HepG2 (cell line): ENCODE measurements around the gene SLC41A3. TPM values are rescaled to one million over a fixed set of nuclear protein-coding genes. Genes with fewer than 3 reads are reported as not detected.

Experiments
- ATAC-seq: fragments of 200-7000 bp; cut with Tn5 transposase; 3 replicates; pipeline ENCODE4 v1.9.1; 2020; ENCODE audit warnings: mild to moderate bottlenecking, moderate library complexity
- BruUV-seq: library from RNA; stranded (reverse); fragments of 400-500 nt; replicated peaks from 2 replicates; lab custom pipeline; 2021; lab: Mats Ljungman, UMichigan
- CTCF ChIA-PET: fragments of 300-600 bp; formaldehyde crosslinking; extraction: SDS; loops from one replicate; lab custom pipeline; 2021; ENCODE audit warnings: low total read pairs, inconsistent platforms, low intra/inter-chr PET ratio; lab: Yijun Ruan, JAX
- POLR2A ChIA-PET: fragments of 350-600 bp; sonication (Branson Sonifier 250); formaldehyde crosslinking; loops from one replicate; lab custom pipeline; 2020; ENCODE audit warnings: antibody characterized with exemption, inconsistent platforms; lab: Yijun Ruan, JAX
- DNase-seq: peaks from one replicate; pipeline ENCODE4 v3.0.0-alpha.2; 2015; ENCODE audit warnings: low spot score
- FAIRE-seq: peaks from 3 replicates; lab custom pipeline; 2011; peaks lifted over from hg19 to GRCh38; lab: Jason Lieb, UNC
- H2AFZ ChIP-seq: one replicate; pipeline ENCODE4 v1.6.1; 2011; ENCODE audit warnings: low read length, inconsistent platforms
- H3K27ac ChIP-seq: fragments of 300-600 bp; 3 replicates; pipeline ENCODE4 v1.8.0; 2011; ENCODE audit warnings: mixed run types, mild to moderate bottlenecking, mixed read lengths, low read length, inconsistent platforms; ENCODE audit not compliant: insufficient read depth; ENCODE audit errors: extremely low read length
- H3K27me3 ChIP-seq, 2 experiments: fragments of 200-600 bp in 1 of 2; 2 replicates in 1 of 2; 3 replicates in 1 of 2; pipeline versions ENCODE4 v1.6.0 to v1.8.0; 2011; ENCODE audit warnings: low read length in 2 of 2, mild to moderate bottlenecking in 2 of 2, moderate library complexity in 2 of 2, inconsistent platforms in 1 of 2; ENCODE audit not compliant: insufficient read depth in 2 of 2, control insufficient read depth in 1 of 2
- H3K36me3 ChIP-seq, 2 experiments: fragments of 200-600 bp in 1 of 2; replicated peaks in 1 of 2; 2 replicates in 1 of 2; 3 replicates in 1 of 2; pipeline versions ENCODE4 v1.5.1 to v1.8.0; 2011; ENCODE audit warnings: low read length in 2 of 2, inconsistent platforms in 1 of 2; ENCODE audit not compliant: insufficient read depth in 2 of 2, control insufficient read depth in 1 of 2
- H3K4me1 ChIP-seq: 2 replicates; pipeline ENCODE4 v1.5.1; 2012; ENCODE audit warnings: low read length, inconsistent platforms; ENCODE audit not compliant: insufficient read depth
- H3K4me2 ChIP-seq: 2 replicates; pipeline ENCODE4 v1.6.0; 2011; ENCODE audit warnings: low read depth, low read length, inconsistent platforms
- H3K4me3 ChIP-seq, 3 experiments: fragments of 200-600 bp in 1 of 3; sonication (generic), shearing (Covaris generic) in 1 of 3; replicated peaks in 1 of 3; 2 replicates each; pipeline ENCODE4 v1.5.1; 2011 to 2016; ENCODE audit warnings: low read length in 3 of 3, inconsistent platforms in 2 of 3, low read depth in 2 of 3, mild to moderate bottlenecking in 2 of 3, control low read depth in 1 of 3, mixed read lengths in 1 of 3; ENCODE audit not compliant: insufficient read depth in 1 of 3
- H3K79me2 ChIP-seq: one replicate; pipeline ENCODE4 v1.6.1; 2011; ENCODE audit warnings: low read length, inconsistent platforms; ENCODE audit not compliant: insufficient read depth
- H3K9ac ChIP-seq: 2 replicates; pipeline ENCODE4 v1.6.0; 2011; ENCODE audit warnings: mild to moderate bottlenecking, low read depth, low read length, inconsistent platforms; ENCODE audit not compliant: insufficient read depth
- H3K9me3 ChIP-seq: 2 replicates; pipeline ENCODE4 v1.5.1; 2012; ENCODE audit warnings: mild to moderate bottlenecking, low read length
- H4K20me1 ChIP-seq: 2 replicates; pipeline ENCODE4 v1.6.0; 2011; ENCODE audit warnings: inconsistent platforms, mild to moderate bottlenecking, low read length, moderate library complexity; ENCODE audit not compliant: insufficient read depth
- CEBPG ChIP-seq: IDR thresholded peaks from 2 replicates; pipeline ENCODE4 v1.6.1; 2016
- ELF3 ChIP-seq: IDR thresholded peaks from 2 replicates; pipeline ENCODE4 v1.6.1; 2016; ENCODE audit warnings: missing genetic modification reagents, missing compliant biosample characterization
- HMG20A ChIP-seq: IDR thresholded peaks from 2 replicates; pipeline ENCODE4 v1.6.1; 2016; ENCODE audit warnings: borderline replicate concordance
- MEIS2 ChIP-seq: sonication (generic); formaldehyde crosslinking; IDR thresholded peaks from 2 replicates; pipeline ENCODE4 v1.9.0; 2021; ENCODE audit warnings: mild to moderate bottlenecking, missing genetic modification reagents
- TOPORS ChIP-seq: sonication (generic); formaldehyde crosslinking; IDR thresholded peaks from 2 replicates; pipeline ENCODE4 v1.8.0; 2023; ENCODE audit warnings: mild to moderate bottlenecking, missing genetic modification reagents
- ZIK1 ChIP-seq: sonication (generic); formaldehyde crosslinking; IDR thresholded peaks from 2 replicates; pipeline ENCODE4 v1.5.0; 2020; ENCODE audit warnings: mild to moderate bottlenecking, low read depth, missing genetic modification reagents, borderline replicate concordance
- ZNF546 ChIP-seq: sonication (generic); formaldehyde crosslinking; conservative IDR thresholded peaks from 2 replicates; pipeline ENCODE4 v1.8.1; 2023; ENCODE audit warnings: mild to moderate bottlenecking, missing genetic modification reagents
- ZNF644 ChIP-seq: IDR thresholded peaks from 2 replicates; pipeline ENCODE4 v1.6.1; 2016; ENCODE audit warnings: low read depth
- ZSCAN29 ChIP-seq: sonication (generic); formaldehyde crosslinking; conservative IDR thresholded peaks from 2 replicates; pipeline ENCODE4 v1.4.0; 2020; ENCODE audit warnings: mild to moderate bottlenecking, missing genetic modification reagents
- ZSCAN9 ChIP-seq: IDR thresholded peaks from 2 replicates; pipeline ENCODE4 v1.6.1; 2016; ENCODE audit warnings: borderline replicate concordance
- WGBS: methylation state at CpG from one replicate; pipeline ENCODE4 v1.1.6; 2017; ENCODE audit warnings: low lambda C conversion rate; 5-methylcytosine and 5-hydroxymethylcytosine counted together
- in situ Hi-C: cut with HindIII; loops from 2 replicates; pipeline ENCODE4 v1.10.0; 2017; ENCODE audit warnings: low pct_unique_long_range_greater_than_20kb; ENCODE audit not compliant: extremely low pct_ligation_motif_present
- intact Hi-C: fragments of 100-400 bp; cut with micrococcal nuclease; formaldehyde crosslinking; loops from one replicate; pipeline ENCODE4 v1.10.0; 2022; ENCODE audit not compliant: unreplicated experiment
- polyA plus RNA-seq, 8 experiments: library from polyadenylated mRNA; depleted of rRNA in 3 of 8; stranded (reverse) in 7 of 8; unstranded in 1 of 8; fragments of >200 nt; fragmentation: Illumina TruSeq in 4 of 8; extraction: Trizol in 4 of 8; gene quantifications; 2 replicates each; pipeline versions ENCODE4 v1.2.1 to v1.2.3, GENCODE V29; 2011 to 2016; ENCODE audit warnings: low read depth in 4 of 8, missing spikeins in 1 of 8, mixed read lengths in 1 of 8; ENCODE audit not compliant: insufficient read depth in 1 of 8
- total RNA-seq, 5 experiments: library from RNA; depleted of rRNA; stranded (reverse); fragments of >200 nt; fragmentation: Illumina TruSeq; extraction: Trizol; gene quantifications; 2 replicates each; pipeline ENCODE4 v1.2.3, GENCODE V29; 2016; ENCODE audit warnings: low read depth in 1 of 5
- TF ChIP-seq, protein P1 (sequence below): sonication (generic); formaldehyde crosslinking; IDR thresholded peaks from 2 replicates; pipeline ENCODE4 v1.4.0; 2020; ENCODE audit warnings: missing genetic modification reagents

Gene SLC41A3
- total and polyA plus RNA-seq, 2 of the 13 experiments (the other 11 are each of a cell fraction or from before 2014, with no cell fraction given): 26.0 to 71.1 TPM

DNA sequence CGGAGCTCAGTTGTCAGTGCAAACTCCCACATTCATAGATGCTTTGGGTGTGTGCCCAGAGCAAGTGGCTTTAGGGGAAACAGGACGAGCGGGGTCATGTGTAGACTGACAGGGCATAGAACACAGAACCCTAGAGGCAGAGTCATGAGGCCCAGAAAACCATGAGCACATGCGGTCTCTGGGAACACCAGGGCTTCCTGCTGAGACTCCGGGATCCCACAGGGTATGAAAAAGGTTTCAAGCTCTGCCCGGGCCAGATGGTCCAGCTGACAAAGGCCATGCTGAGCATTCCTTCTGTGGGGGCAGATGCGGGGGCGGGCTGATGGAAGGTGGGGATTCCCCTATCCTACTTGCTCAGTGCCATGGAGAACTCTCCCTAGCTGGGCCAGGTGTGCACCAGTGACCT is 70.2 kb downstream of the SLC41A3 start:
- FAIRE-seq: no peak
- Histone ChIP-seq H3K27me3 (no peaks in the 10 kb centered on the region), H3K4me3 (no peak overlapping the region), H3K4me1 (no peaks in the 10 kb centered on the region), H4K20me1 (0 out of 2 replicates have a peak, but pooled peaks cover 2% of the 10 kb centered on the region), H3K4me2 (no peak overlapping the region), H3K36me3 (peaks cover 3 to 6% of the 10 kb centered on the region in 2 experiments; a peak in 3 of 5 replicates), H3K9me3 (no peaks in the 10 kb centered on the region), H3K79me2 (no peaks in the 10 kb centered on the region), H3K27ac (no peak overlapping the region), H3K9ac (no peak overlapping the region), H2AFZ (no peak overlapping the region)
- DNase-seq: no peak
- in situ Hi-C loops (no loop called here), intact Hi-C loops (no loop called here)
- 92% methylated on average over 8 of the region's 8 CpGs for WGBS
- ChIA-PET CTCF (no interaction called here), POLR2A (no interaction called here)
- no TSS peak for BruUV-seq
- no peak for TF ChIP-seq TOPORS (CRISPR knock-in tag)
- TF ChIP-seq ZIK1 (CRISPR knock-in tag): no peak
- no peak for TF ChIP-seq HMG20A (CRISPR knock-in tag)
- no peak for TF ChIP-seq CEBPG
- TF ChIP-seq, protein P1, sequence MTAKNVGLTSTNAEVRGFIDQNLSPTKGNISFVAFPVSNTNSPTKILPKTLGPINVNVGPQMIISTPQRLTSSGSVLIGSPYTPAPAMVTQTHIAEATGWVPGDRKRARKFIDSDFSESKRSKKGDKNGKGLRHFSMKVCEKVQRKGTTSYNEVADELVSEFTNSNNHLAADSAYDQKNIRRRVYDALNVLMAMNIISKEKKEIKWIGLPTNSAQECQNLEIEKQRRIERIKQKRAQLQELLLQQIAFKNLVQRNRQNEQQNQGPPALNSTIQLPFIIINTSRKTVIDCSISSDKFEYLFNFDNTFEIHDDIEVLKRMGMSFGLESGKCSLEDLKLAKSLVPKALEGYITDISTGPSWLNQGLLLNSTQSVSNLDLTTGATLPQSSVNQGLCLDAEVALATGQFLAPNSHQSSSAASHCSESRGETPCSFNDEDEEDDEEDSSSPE: no peak
- no peak for TF ChIP-seq ZSCAN9 (CRISPR knock-in tag)
- TF ChIP-seq ELF3: no peak
- no peak for TF ChIP-seq ZSCAN29 (CRISPR knock-in tag)
- no peak for ATAC-seq

GRCh38 chr3:126009181-126009580 is 74.7 kb downstream of the SLC41A3 start:
- Histone ChIP-seq H3K27me3 (no peaks in the 10 kb centered on the region), H3K27ac (no peak overlapping the region), H3K9me3 (no peaks in the 10 kb centered on the region), H3K36me3 (peaks cover 6 to 7% of the 10 kb centered on the region in 2 experiments; a peak in 3 of 5 replicates), H4K20me1 (no peaks in the 10 kb centered on the region), H3K79me2 (no peaks in the 10 kb centered on the region), H3K4me2 (no peak overlapping the region), H3K9ac (no peak overlapping the region), H2AFZ (no peak overlapping the region), H3K4me1 (no peaks in the 10 kb centered on the region), H3K4me3 (no peak overlapping the region)
- no TSS peak for BruUV-seq
- in situ Hi-C loops (no loop called here), intact Hi-C loops (no loop called here)
- WGBS: 70% methylated on average over 3 of the region's 3 CpGs
- FAIRE-seq (no peak), DNase-seq (no peak), ATAC-seq (no peak)
- POLR2A ChIA-PET: no interaction called here
- TF ChIP-seq MEIS2 (no peak), ZNF546 (CRISPR knock-in tag) (no peak), ZNF644 (no peak)
- CTCF ChIA-PET: no interaction called here
